Activated CD4-positive, alpha-beta T cell treated with anti-CD3 and anti-CD28 coated beads, Interleukin-2, amount 50 U/mL, for 24 hours (primary cell): ENCODE measurements around the gene IL5RA.

Experiments used
- DNase-seq, 2 donors: peaks; one replicate each; pipeline ENCODE4 v3.0.0-alpha.2; 2020; ENCODE audit warnings: low read depth in 1 of 2, low spot score in 1 of 2

IL5RA gene

DNA sequence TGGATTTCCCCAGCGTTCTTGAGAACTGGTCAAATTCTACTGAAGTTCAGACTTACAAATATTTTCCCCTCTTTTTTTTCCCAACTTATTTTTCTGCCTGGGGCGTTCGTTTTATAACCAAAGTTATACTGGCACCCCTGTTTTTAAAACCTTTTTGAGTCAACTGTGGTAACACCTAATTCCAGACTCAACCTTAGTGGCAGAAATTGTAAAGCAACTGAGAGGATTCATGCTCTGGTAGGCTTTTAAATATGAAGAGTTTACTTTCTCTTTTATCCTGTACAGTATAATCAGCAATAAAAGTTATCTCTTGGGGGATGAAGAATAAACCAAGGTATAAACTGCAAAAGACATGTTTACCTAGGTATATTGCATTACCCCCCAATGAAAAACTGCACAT is 2.3 kb downstream of the IL5RA start:
- no peak for DNase-seq

DNA sequence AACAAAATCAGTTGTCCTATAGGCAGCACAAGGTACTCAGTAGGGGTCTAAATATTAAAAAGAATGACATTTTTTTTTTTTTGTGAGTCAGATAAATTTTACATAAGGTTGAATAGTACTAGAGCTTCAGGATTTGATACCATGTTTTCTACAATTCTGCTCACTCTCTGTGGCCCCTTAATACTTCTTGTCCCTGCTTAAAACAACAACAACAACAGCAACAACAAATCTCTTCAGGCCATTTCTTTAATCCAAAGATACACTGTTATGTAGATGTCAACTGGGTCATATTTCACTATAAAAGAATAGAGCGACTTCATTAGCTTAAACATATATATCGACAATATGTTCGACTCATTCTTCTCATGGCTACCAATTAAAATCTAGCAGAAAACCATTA is 3.0 kb downstream of the IL5RA start:
- no peak for DNase-seq

DNA sequence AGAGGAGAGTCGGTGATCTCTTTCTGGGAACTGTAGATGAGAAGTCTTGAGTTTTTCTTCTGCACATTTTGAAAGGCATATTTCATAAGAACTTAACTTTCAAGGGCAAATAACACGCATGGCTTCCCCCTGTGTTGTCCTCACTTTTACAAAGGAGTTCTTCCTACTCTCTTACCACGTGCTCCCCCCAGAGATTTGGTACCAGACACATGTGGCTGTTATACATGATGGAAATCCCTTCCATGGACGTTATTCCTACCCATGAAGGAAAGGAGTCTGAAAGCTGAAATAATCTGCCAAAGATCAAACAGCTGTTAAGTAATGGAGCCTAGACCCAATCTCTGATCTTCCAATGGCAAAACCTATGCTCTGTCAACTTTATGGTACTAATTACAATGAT is 4.4 kb downstream of the IL5RA start:
- no peak for DNase-seq

DNA sequence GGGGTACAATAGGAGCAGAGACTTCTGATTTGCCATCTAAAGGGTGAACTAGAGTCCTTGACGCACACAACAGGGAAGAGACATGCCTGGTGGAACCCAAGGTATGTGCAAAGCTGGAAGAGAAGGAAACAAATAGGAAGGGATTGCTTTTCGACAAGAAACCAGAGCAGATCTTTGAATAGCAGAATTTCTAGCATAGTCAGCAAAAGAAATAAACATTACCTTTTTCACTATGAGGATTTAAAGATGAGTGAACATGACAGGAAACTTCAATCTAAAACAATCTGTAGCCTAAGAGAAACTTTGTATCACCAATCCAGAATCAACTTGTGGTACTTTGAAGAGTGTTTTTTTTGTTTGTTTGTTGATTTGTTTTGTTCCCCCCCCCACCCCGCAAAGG is 4.9 kb downstream of the IL5RA start:
- DNase-seq, result no peak

DNA sequence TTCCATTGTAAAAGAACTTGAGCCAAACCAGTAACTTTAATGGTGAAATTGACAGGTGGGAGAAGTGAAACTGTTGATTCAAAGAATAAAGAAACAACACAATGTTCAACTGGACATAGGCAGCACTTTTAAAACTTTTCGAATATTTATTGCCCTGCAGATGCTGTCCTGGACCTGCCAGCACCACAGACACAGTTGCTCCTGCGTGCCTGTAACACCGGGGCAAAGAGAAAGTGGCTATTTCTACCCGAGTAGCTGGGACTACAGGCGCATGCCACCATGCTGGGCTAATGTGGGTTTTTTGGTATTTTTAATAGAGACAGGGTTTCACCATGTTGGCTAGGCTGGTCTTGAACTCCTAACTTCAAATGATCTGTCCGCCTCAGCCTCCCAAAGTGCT is 7.4 kb downstream of the IL5RA start:
- no peak for DNase-seq

DNA sequence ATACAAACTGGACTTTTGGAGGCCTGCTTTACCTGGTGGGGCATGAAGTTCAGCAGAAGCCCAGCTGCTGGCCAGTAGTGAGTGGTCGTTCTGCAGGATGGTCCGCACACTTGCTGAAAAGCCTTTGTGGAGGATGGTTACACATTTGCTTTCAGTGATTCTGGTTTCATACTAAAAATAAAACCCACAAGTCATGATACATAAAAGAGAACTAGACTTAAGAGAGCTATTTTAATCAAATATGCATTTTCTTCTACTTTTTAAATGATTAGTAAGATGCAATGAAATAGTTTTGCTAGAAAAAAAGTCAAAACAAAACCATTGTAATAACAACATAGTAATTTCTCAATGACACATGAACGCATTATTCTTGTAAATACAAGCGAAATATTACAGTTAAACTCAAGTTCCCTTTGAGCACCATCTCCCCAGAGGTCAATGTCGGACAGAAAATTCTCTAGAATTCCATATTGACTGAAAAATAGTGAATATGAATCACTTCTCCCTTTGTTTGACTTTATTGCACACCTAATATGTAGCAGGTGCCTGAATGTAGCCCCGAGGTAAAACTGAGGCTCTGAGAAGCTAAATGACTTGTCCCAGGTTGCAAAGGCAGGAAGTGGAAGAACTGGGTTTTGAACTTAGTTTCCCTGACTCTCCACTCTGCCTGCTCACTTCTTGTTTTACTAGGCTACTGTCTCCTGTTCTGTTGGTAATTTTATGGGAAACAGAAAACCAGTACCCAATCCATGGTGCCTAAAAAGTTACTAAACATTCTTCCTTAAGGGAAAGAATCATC is 8.3 kb downstream of the IL5RA start:
- DNase-seq, result no peak

DNA sequence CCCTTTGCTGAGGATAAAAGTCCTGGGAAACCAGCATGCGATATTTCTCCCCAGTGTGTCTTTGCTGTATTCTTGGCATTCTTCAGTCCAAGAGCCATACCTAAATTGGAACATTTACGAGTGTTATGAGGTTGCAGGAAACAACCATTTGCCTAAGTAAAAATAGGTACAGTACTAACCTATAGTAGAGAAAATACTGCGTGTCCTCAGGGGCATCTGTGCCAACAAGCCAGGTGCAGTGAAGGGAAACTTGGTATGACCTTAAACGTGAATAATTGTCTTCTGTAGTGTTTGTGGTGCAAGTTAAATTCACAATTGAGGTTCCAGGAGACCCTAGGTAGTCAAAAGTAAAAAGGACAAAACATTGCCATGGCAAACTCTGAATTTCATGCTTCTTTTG is 12.2 kb downstream of the IL5RA start:
- DNase-seq, result no peak

DNA sequence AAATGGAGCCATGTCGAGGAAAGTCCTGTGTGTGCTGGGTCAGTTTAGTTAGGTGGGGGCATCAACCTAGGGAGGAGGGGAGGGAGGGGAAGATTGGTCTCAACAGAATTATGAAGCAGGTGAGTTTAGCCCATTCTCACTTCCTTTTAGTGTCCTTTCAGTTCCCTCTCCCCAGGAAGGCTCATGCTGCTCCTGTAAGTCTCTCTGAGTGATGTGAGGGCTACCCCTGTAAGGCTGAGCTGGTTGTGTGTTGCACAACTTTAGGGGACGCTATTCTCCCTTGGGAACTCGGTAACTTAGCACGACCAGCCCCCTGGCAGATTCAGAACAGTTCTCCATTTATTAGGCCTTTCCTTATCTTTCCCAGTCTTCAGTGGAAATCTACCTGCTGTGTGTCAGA is 21.2 kb downstream of the IL5RA start:
- no peak for DNase-seq

DNA sequence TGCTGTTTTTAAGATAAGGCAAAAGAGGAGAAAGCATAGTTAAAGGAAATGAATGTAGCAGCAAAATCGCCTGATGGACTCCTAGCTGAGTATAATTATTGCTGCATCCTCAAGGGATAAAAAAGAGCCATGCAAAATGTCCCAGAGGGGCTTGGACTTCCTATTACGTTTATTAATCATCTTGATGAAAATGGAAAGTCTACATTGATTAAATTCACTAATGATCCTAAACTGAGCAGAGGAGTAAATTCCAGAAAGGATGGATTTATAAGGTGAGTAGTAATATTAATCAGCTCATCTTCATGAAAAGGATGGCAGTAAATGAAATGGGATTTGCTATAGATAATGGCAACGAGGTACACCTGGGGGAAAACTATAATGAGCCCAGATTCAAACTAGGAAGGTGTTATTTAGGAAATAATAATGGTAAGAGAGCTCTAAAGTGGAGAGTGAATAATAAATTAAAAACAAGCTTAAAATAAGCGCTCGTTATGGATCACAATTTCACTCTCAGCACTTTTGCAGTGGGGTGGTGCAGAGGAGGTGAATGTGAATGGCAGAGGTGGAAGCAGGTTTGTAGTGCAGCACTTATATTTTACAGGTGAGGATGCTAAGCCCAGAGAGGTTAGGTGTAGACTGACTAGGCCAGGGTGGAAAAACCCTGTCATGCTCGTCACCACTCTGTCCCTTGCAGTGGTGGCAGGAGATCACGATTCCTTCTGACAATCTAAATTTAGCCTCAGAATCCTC is 22.3 kb downstream of the IL5RA start:
- no peak for DNase-seq

DNA sequence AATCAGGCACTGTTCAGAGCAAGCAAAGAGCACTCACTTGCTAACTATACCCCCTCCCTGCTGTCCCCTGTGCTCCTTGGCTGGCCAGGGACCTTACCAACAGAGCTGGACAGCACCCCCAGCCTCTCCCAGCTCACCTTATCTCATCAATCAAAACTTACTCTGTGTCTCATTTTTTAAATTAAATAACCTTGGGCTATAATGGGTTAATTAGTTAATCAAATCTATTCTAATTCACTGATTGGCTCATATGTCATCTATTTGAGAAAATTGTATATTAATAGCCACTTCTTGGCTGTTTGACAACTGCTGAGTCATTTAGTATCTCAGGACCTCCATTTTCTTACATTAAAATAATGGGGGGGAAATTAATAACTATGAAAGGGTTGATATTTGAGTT is 22.9 kb downstream of the IL5RA start:
- DNase-seq, result no peak

DNA sequence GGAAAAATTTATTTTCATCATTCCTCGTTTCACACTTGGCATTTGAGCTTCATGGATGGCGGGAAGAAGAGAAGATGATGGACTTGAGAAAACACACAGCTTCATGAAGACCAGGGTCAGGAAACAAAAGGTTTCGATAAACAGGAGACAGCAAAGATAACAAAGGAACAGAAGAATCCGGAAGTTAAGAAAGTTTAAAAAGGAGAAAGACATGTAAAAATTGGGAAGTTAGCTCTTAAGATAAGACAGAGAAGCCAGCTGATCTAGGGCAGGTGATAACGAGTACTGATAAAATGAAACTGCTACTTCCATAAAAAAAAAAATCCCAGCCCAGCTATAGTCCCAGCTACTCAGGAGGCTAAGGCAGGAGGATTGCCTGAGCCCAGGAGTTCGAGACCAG is 23.9 kb downstream of the IL5RA start:
- DNase-seq, result no peak

DNA sequence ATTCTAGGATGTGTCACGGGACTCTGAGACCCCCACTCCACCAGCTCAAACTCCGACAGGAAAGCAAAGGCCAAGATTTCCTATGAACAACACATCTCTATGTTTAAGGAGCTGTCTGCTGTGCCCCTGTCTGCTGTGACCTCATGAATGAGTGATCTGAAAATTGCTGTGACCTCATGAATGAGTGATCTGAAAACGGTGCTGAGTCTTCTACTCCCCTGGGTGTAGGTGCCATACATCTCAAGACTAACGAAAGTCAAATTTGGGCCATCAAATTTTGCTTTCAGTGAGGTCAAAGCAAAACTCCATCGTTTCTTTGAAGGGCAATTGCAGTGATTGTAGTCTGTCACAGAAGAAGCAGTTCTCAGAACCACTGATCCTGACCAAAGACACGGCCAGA is 24.4 kb downstream of the IL5RA start:
- no peak for DNase-seq

DNA sequence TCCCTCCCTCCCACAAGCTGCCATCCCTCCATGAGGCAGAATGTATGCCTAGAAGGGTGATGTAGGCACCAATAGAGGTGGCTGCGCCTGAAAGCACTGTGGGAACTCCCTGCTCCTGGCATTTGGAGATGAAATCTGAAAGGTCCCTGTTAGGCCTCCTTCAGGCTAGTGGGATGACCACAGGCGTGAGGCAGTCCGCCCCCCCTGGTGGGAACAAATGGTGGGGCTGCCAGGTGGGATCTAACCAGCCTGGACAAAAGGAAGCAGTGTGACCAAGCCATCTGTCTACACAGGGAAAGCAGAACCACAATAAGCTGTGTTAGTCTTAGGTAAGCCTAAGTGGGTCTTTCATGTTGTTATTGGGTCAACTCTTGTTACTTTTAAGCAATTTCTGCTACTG is 25.3 kb downstream of the IL5RA start:
- no peak for DNase-seq

DNA sequence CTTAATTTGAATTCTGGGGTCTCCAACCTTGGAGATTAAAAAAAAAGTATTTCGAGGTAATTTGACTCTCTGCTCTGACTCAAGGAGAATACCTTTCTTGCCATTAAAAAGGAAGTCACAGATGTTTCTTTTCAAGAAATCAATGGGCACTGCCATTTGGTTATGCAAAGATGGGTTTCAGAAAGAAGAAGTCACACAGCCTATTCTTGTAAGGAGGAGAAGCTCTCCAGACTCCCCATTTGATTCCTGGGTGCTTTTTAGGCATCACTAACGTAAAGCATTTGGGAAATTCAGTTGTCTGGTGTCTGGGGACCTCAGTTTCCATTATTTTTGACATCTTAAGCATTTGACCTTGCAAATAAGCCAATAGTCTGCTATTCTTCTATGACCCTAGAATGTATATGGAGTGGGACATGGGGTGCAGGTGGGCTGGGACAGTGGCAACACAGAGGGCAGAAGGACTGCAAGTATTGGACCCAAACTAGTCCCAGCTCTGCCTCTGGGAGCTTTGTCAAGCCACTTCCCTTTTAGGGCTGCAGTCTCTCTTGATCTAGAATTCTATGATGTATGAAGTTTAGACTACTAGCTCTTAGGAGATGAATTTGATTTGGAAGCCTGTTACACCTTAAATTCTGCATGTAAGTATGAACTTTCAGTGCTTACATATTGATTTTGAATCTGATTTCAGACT is 27.8 kb downstream of the IL5RA start:
- DNase-seq, result no peak

DNA sequence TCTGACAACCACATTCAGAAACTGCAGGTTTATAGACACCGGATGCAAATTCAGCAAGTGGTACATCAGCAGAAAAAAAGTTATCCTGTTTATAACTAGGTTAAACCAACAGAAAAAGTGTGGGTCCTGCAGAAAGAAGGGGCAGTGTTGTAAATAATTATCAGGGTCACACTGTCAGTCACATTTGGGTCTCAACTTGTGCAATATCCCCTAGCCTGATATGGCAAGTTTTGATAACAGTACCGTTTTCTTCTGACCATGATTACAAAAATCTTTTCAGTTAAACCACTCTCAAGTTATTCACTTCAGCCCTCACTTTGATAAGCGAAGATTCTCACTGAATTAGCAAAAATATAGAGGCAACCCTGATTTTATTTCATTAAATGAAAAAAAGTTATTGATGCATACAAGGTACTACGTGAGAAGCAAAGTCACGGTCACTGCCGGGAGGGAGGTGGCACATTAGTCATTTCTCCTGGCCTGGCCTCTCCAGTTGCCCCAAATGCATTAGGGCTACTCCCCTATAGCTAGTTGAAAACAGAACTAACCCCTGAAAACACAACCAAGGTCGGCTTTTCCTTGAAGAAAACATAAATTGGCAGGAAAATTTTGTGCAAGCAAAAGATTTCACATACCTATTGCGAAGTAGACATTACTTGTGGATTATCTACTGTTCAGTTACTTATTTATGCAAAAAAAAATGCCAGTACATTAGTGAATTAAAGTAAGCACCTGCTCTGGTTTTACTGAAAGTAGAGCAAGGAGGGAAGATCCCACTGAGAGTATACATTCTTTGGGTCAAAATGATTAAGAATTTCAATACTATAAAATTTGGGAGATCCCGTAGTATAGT is 28.6 kb downstream of the IL5RA start:
- no peak for DNase-seq

DNA sequence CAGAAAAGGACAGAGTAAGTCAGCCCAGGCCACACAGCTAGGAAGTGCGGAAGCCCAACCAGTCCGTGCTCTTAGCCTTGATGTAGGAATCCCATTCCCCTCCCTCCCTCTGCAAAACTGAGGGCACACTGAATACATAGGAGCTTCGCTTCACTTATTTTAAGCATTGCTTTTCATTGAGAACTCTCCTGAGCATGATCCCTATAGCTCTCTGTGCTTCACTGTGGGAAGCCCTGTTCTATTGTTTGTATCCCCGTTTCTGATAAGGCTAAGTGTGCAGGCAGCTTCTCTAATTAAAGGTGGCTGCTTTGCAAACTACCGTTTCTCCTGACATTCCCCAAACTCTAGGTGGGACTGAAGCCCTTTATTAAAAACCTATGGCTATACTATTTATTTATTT is 29.9 kb downstream of the IL5RA start:
- no peak for DNase-seq

DNA sequence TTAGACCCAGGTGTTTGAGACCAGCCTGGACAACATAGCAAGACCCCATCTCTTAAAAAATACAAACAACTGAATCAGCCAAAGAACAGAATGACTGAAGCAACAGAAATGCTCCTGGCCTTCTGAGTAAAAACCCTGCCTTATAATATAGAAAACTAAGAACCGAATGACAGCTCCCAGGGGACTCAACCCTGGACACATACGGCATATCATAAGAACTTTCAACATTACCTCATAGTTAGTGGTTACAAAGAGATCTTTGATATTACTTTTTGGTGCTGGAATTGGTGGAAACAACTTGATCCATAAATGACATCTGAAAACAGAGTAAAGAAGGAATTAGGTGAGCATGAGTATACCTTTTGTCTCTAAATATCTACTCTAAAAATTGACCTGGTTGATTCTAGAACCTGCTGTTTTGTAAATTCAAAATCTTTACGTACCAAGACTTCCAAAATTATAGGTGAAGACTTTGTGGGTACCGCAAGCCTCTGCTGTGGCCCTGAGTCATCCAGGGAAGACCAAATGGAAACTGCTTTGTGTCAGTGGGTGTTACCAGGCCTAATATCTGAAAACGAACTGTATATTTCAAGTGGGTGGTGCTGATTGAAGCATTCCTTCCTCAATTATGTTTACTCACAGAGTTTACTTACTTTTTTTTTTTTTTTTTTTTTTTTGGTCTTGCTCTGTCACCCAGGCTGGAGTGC is 35.5 kb downstream of the IL5RA start:
- no peak for DNase-seq

DNA sequence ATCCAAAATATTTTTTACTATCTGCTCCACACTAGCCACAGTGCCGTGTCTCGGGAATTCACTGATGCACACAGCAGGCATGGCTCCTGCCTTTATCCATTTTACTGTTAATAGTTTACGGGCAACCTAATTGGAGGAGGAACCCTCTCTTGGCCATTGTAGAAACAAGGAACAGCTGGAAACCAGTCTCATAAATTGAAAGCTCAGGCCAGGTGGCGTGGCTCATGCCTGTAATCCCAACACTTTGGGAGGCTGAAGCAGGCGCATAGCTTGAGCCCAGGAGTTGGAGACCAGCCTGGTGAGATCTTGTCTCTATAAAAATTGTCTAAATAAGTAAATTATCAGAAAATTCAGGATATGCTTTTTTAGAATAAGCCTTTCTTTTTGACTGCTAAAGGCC is 39.0 kb downstream of the IL5RA start:
- DNase-seq, result no peak

DNA sequence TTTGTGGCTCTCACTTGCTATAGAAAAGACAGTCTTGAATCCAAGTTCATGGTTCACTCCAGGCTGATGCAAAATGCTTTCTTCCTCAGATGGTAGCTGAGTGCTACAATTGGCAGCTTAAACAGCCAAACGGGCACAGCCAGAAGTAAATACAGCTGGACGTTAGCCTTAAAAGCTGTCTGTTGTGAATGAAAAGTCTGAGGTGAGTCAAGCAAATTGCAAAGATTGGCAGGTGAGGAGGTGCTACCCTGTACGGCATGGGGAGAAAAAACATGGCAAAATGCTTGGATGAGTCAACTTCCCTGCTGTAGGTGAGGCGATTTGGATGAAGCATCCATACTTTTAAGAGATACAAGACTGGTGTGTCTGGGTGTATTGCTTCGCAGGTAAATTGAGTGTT is 40.5 kb downstream of the IL5RA start:
- DNase-seq, result no peak

DNA sequence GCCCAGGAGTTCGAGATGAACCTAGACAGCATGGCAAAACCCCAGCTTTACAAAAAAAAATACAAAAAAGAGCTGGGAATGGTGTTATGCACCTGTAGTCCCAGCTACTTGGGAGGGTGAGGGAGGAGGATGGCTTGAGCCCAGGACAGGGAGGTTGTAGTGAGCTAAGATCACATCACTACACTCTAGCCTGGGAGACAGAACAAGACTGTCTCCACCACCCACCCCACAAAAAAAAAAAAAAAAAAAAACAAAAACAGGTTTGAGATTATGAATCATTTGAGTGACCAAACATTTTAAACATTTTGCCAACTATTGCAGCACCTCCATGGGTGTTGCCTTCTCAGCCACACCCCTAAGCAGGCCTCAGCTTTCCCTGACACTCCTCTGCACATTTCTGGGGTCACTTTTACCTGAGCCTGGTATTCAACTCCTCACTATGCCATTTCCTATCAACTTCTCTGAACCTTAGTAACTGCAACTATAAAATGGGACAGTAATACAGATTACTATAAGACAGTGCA is 41.8 kb downstream of the IL5RA start:
- DNase-seq, result no peak
